Lung microvascular endothelial cell (primary cell): Measurements from ENCODE around the gene SLC49A4. TPM values are rescaled to one million over a fixed set of nuclear protein-coding genes. Genes with fewer than 3 reads are reported as not detected.
"Not testable (repeated sequence)": the region's sequence is repeated elsewhere in the genome, so short reads cannot be mapped to it uniquely, and the experiment has no call there.

Source experiments
- DNase-seq, 2 donors: peaks; one replicate each; pipeline versions ENCODE4 v3.0.0 to v3.0.0-alpha.2; 2010; ENCODE audit warnings: low read depth in 2 of 2
- total RNA-seq: library from RNA; depleted of rRNA; stranded (reverse); fragments of >200 nt; gene quantifications from 2 replicates; pipeline ENCODE4 v1.2.1, GENCODE V29; 2014

The SLC49A4 gene, protein sequence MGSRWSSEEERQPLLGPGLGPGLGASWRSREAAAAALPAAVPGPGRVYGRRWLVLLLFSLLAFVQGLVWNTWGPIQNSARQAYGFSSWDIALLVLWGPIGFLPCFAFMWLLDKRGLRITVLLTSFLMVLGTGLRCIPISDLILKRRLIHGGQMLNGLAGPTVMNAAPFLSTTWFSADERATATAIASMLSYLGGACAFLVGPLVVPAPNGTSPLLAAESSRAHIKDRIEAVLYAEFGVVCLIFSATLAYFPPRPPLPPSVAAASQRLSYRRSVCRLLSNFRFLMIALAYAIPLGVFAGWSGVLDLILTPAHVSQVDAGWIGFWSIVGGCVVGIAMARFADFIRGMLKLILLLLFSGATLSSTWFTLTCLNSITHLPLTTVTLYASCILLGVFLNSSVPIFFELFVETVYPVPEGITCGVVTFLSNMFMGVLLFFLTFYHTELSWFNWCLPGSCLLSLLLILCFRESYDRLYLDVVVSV
- 10.9 TPM in 2 replicates for total RNA-seq

DNA sequence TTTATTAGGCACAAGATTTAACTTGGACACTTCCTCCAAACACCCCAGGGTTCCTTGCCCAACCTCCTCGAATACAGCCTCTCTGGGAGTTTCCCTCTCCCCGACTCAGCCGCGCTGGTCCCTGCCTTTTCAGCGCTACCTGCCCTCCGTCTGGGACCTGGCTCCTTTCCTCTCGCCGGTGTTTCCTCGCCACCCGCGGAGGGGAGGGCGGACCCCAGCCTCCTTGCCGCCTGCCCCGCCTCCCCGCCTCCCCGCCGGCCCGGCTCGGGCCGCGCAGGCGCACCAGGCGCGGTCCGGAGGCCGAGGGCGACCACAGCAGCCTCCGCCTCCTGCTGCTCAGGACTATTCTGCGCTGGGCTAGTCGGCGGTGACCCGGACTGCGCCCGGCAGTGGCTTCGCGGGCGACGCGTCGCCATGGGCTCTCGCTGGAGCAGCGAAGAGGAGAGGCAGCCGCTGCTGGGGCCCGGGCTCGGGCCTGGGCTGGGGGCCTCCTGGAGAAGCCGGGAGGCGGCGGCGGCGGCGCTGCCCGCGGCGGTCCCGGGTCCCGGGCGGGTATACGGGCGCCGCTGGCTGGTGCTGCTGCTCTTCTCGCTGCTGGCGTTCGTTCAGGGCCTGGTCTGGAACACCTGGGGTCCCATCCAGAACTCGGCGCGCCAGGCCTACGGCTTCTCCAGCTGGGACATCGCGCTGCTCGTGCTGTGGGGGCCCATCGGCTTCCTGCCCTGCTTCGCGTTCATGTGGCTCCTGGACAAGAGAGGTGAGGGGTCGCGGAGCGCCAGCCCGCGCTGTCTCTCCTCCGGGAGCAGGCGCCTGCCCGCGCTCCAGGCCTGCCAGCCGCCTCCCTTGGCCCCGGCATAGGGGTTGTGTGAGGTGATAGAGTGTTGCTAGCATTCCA lies at the start of gene SLC49A4:
TSS of gene SLC49A4 (plus strand) at position 291 of the 895 bp plus-strand sequence. CDS start at position 415, 124 bp downstream.
- DNase-seq = peak; percentile 82 to 85

- peak in 1 of 2 donors; percentile 13 for DNase-seq
Observed at GRCh38 chr3:122745369-122746021, 49.4 kb upstream of the SLC49A4 start.

GRCh38 chr3:122747295-122747694 lies 47.6 kb upstream of the SLC49A4 start:
- not testable (repeated sequence) for DNase-seq

DNA sequence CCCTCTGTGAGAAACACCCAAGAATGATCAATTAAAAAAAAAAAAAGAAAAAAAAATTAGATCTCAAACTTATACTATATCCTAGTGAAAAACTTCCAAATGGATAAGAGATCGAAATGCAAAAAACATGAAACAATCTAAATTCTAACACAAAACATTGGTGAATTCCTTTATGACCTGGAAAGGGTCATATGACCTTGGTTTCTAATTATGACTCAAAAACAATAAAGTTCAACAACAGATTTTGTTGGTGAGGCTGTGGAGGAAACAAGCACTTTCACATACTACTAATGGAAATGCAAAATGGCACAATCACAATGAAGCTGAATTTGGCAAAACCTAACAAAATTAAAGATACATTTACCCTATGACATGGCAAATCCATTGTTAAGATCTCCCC lies 46.5 kb upstream of the SLC49A4 start:
- peak in 1 of 2 donors; percentile 2 for DNase-seq

DNA sequence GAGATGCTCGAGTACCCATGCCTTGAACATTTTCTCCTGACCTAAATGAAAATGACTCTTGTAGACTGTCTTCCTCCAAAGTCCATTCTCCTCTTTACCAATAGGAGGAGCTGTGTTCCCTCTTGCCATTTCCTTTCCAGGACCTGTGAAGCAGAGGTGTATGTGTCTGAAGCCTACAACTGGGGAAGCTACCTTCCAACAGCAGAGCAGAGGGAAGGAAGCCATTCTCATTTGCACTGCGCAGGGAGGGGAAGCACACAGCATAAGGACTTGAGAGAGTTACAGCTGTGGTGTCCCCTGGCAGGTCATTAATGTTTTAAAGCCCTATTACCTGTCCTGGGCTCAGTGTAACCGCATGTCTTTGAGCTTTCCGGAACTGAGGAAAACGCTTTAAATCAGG lies 39.9 kb upstream of the SLC49A4 start:
- peak; percentile 23 to 60 for DNase-seq

GRCh38 chr3:122755491-122755890 lies 39.4 kb upstream of the SLC49A4 start:
- DNase-seq = no peak

GRCh38 chr3:122758877-122759560 lies 35.9 kb upstream of the SLC49A4 start:
- peak in 1 of 2 donors; percentile 65 for DNase-seq

DNA sequence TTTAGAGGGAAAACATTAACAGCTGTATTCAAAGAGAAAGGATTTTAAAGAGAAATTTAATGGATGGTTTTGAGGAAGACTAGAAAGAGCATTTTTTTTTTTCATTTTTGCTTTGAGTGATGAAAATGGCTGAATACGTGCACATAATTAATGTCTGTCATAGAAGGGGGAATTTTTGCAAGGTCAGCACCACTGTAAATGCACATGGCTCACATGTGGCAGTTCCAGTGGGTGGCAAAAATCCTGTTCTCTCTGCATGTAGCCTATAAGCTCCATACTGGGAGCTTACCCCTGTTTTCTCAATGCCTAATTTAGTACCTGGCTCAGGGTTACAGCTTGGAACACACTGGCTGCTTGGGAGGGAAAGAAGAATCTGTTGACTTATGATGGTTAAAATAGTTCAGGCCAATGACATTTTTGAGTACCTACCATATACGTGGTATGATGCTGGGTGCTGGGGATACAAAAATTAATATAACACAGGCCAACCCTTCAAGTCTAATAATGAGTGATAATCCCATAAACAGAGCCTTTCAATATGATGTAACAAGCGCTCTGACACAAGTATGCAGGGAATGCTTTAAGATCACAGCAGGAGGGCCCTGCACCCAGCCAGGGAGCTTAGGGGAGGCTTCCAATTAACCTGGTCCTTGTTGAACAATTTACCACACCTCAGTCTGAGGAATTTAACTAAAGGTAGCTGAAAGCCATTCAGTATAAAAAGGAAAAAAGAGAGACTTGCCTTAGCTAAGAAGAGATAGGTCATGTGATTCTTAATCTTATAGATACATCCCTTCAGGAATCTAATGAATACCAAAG lies 34.2 kb upstream of the SLC49A4 start:
- no peak for DNase-seq

GRCh38 chr3:122766430-122766829 lies 28.4 kb upstream of the SLC49A4 start:
- DNase-seq = no peak

DNA sequence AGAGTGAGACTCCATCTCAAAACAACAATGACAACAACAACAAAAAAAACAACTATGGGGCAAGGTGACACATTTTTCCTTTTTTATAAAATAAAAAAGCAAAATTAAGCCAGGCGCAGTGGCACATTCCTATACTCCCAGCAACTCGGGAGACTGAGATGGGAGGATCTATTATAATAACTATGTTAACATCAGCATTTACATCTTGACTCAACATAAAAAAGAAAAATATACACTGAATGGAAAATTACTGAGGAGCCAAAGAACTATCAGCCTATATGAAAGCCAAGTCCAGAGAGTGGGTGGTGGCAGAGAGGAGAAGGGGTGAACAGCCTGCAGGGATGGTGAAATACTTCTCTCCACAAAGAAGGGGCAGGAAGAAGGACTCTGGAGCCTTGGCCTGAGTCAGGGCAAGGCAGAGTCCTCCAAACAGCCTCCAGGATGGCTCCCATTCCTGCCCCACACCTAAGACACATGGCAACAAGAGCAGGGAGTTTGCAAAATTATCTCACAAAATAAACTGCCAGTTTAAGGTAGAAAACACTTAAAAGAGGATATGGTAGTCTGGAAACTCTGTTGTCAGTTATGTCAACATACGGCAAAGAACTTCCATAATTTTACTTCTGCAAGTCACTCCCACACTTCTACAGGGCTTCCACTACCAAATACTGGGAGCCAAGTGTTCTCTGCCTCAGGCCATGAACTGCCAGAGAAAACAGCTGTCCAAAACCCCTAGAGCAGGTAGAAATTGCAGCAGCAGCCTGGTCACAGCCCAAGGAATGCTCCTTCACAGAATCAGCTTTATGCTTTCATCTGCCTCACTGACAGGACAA lies 27.1 kb upstream of the SLC49A4 start:
- no peak for DNase-seq

DNA sequence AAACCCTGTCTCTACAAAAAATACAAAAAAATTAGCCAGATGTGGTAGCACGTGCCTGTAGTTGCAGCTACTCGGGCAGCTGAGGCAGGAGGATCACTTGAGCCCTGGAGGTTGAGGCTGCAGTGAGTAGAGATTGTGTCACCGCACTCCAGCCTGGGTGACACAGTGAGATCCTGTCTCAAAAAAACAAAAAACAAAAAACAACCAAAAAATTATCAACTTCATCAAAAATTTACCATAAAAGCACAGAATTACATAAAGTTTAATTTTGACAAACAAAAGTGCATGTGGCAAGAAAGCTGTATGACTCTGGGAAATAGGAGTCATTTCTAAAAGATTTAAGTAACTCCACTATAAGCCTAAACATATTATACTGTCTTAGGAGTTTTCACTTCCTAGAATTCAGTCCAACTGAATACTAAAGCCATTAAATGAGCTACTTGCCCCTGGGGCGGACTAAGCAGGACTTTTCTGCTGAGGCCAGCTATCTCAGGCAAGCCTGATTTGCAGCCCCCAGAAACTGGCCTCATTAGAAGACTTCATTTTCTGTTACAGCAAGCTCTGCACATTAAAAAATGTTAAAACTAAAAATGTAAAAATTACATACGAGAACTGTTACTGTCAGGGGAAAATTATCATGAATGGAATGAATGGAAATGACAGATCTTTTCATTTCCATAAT lies 24.2 kb upstream of the SLC49A4 start:
- no peak for DNase-seq

DNA sequence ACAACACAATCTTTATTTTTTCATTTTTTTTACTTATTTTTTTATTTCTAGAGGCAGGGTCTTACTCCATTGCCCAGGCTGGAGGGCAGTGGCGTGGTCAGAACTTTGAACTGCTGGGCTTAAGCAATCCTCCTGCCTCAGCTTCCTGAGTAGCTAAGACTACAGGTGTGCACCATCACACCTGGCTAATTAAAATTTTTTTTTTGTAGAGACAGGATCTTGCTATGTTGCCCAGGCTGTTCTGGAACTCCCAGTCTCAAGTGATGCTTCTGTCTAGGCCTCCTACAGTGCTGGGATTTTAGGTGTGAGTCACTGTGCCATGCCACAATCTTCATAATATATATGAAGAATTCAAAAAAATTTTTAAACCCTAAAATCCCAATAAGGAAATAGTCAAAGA lies 22.0 kb upstream of the SLC49A4 start:
- DNase-seq = no peak

GRCh38 chr3:122773944-122774509 lies 20.8 kb upstream of the SLC49A4 start:
- DNase-seq = no peak

- DNase-seq = peak in 1 of 2 donors; percentile 21
Observed at GRCh38 chr3:122774564-122774963, 20.3 kb upstream of the SLC49A4 start.

DNA sequence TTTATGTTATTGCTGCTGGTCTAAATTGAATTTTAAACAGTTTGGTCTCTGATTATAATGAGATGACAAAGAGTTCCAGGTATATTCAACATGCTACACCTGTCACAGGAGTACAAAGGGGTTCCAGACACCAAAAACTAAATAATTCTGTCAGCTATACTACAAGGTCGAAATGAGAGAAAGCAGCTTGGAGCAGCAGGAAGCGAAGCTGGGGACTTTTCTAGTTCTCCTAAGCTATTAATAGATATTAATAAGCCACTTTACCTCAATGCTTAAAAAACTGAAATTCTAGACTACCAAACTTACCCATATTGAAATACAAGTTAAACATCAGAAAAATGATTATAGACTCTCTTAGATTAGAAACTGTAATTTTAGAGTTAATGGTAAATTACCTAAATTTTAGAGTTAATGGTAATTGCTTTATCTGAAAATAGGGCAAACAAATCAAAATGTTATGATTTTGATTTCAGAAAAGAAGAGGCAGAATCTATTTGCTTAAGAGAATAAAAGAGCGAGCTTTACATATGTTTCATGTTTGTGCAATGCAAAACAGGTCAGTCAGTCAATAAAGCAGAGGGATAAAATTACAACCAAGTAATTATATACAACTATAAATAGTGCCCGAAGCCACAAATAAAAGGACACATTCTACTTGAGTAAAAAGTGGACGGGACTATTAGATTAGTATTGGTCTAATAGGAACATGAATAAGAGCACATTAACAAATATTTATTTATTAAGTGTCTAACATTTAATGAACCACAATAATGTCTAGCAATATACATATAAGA lies 18.0 kb upstream of the SLC49A4 start:
- DNase-seq = no peak

- no peak for DNase-seq
Observed at GRCh38 chr3:122777563-122777962, 17.3 kb upstream of the SLC49A4 start.

GRCh38 chr3:122782804-122783203 lies 12.1 kb upstream of the SLC49A4 start:
- no peak for DNase-seq

- DNase-seq = no peak
Observed at GRCh38 chr3:122784436-122784835, 10.4 kb upstream of the SLC49A4 start.
